Esophagus squamous epithelium (tissue), 4 donors: ENCODE data around the gene GPC5.

Experiments used
- POLR2A ChIP-seq, 4 donors: fragments of 450-650 bp; IDR thresholded peaks; one replicate each; pipeline ENCODE4 v1.6.1; 2017; ENCODE audit warnings: antibody characterized with exemption in 4 of 4, mild to moderate bottlenecking in 4 of 4, moderate library complexity in 3 of 4
- TF ChIP-seq, protein P1 (sequence below), 6 experiments: fragments of 450-650 bp in 4 of 6; fragments of 200-600 bp in 2 of 6; sonication (generic) in 2 of 6; IDR thresholded peaks; one replicate each; pipeline ENCODE4 v1.5.1; 2016 to 2019; ENCODE audit warnings: antibody characterized with exemption in 6 of 6, mild to moderate bottlenecking in 4 of 6, moderate library complexity in 4 of 6

GRCh38 chr13:91896547-91896946 is 498.1 kb downstream of the GPC5 start:
- TF ChIP-seq, protein P1, sequence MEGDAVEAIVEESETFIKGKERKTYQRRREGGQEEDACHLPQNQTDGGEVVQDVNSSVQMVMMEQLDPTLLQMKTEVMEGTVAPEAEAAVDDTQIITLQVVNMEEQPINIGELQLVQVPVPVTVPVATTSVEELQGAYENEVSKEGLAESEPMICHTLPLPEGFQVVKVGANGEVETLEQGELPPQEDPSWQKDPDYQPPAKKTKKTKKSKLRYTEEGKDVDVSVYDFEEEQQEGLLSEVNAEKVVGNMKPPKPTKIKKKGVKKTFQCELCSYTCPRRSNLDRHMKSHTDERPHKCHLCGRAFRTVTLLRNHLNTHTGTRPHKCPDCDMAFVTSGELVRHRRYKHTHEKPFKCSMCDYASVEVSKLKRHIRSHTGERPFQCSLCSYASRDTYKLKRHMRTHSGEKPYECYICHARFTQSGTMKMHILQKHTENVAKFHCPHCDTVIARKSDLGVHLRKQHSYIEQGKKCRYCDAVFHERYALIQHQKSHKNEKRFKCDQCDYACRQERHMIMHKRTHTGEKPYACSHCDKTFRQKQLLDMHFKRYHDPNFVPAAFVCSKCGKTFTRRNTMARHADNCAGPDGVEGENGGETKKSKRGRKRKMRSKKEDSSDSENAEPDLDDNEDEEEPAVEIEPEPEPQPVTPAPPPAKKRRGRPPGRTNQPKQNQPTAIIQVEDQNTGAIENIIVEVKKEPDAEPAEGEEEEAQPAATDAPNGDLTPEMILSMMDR (IDR thresholded peaks at IDR 0.05), result no peak
- TF ChIP-seq POLR2A (IDR thresholded peaks at IDR 0.05), result no peak
